Stimulated activated CD4-positive, alpha-beta T cell treated with anti-CD3 and anti-CD28 coated beads, Interleukin-15, amount 100 ng/mL, for 24 hours (primary cell): Measurements from ENCODE around the gene TKT.

Experiments
- DNase-seq: peaks from one replicate; pipeline ENCODE4 v3.0.0-alpha.2; 2020

TKT gene

DNA sequence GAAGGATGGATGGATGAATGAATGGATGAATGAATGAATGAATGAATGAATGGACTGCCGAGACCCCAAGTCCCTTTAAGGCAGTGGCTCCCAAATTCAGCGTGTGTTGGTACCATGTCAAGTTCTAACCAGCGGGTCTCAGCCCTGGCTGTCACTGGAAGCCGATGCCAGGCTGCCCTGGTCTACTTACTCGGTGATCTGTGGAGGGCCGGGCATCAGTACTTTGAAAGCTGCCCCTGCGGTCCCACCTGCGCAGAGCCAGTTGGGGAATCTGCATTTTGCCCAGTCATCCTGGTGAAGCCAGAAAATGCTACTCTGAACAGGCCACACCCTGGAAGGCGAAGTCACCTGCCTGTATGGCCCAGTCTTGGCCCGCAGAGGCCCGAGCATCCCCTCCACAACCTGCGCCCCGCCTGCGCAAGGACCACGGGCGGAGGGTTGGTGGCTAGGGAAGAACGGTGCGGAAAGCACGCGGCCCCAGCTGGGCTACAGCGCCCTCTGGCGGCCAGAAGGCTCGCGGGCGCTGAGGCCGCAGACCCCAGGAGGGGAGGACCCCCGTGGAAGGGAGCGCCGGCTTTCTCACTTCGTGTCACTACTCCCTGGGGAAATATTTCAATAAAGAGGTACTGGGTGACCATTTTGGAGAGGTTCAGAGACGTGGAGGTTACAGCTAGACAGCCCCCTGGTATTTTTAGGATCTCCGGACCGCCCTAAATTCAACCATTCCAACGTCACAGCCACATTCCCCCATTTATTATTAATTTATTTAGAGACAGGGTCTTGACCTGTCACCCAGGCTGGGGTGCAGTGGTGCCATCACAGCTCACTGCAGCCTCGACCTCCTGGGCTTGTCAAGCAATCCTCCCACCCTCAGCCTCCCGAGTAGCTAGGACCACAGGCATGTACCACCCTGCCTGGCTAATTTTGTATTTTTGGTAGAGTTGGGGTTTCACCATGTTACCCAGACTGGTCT is 59.9 kb downstream of the TKT start:
- DNase-seq: peak; percentile 71

- no peak for DNase-seq
These were observed 60.8 kb downstream of the TKT start for GRCh38 chr3:53195066-53195450.

DNA sequence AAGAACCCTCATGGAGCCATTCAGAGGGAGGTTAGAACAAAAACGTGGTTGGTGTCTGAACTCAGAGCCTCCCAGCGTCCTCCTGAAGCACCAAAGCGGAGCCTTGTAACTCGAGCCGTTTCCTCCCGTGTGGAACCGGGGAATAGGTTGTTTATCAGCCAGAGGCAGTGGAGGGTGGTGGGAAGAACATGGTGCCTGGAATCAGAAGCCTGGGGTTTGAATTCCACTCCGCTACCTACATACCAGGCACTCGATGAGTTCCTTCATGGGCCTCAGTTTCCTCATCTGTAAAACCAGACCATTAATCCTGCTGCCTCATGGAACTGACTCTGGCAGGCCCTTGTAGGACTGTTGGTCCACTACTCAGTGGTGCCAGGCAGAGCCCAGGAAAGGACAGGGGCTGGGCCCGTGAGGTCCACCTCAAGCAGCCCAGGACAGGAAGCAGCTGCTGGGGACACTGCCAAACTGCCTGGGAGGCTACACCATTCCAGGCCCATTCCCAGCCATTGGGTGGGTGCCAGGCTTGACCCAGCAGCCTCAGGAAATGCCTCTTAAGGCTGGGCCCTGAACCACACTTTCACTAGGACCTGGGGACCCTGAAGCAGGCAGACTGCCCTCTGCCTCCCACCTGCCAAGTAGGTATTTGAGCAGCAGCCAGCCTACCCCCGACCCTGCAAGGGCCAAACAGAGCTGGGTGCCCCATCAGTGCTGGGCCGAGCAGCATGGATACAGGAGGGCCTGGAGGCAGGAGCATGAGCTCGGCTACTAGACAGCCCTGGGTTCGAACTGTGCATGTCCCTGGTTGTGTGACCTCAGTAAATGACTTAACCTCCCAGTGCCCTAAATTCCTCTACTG is 61.4 kb downstream of the TKT start:
- no peak for DNase-seq

- DNase-seq: no peak
These were observed 62.2 kb downstream of the TKT start for GRCh38 chr3:53193466-53194209.

GRCh38 chr3:53192608-53193007 is 63.2 kb downstream of the TKT start:
- no peak for DNase-seq

DNA sequence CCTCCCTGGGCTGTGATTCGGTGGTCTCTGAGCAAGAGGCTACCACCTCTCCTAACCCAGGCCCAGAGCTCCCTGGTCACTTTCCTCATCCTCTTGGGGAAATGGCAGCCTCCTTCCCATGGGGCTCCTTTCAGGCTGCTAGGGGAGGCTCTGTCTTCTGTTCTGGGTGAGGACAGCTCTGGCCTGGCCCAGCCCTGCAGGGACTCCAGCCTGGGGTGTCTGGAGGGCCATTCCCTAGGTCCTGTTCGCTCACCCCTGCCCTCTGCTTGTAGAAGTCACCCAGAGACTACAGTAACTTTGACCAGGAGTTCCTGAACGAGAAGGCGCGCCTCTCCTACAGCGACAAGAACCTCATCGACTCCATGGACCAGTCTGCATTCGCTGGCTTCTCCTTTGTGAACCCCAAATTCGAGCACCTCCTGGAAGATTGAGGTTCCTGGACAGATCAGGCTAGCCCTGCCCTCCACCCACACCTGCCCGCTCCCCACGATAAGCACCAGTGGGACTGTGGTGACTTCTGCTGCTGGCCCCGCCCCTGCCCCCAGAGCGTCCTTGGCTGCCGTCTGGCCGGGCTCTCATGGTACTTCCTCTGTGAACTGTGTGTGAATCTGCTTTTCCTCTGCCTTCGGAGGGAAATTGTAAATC is 63.9 kb downstream of the TKT start:
- no peak for DNase-seq

GRCh38 chr3:53190659-53191058 is 65.2 kb downstream of the TKT start:
- DNase-seq: no peak

GRCh38 chr3:53189276-53189675 is 66.5 kb downstream of the TKT start:
- DNase-seq: no peak

GRCh38 chr3:53188720-53189119 is 67.1 kb downstream of the TKT start:
- DNase-seq: no peak

DNA sequence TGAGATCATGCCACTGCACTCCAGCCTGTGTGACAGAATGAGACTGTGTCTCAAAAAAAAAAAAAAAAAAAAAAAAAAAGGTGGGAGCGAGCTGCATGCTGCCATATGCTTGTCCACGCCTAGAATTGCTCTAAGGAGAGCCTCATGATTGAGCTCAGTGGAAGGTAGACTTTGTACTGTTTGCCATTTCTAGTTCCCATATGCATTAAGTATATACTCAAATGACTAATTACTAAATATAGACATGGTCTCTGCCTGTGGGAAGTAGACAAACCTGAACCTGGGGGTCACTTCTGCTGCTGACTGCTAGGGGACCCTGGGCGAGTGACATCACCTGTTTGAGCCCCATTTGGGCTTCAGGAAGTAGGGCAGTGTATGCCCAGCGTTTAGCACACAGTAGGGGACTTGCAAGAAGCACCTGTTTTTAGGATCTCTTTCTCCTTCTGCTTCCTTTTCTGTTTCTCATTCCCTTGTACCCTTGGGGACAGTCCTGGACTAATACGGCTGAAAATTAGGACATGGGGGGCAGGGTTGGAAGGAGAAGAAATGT is 67.6 kb downstream of the TKT start:
- no peak for DNase-seq

- DNase-seq: no peak
These were observed 68.4 kb downstream of the TKT start for GRCh38 chr3:53187430-53187829.

DNA sequence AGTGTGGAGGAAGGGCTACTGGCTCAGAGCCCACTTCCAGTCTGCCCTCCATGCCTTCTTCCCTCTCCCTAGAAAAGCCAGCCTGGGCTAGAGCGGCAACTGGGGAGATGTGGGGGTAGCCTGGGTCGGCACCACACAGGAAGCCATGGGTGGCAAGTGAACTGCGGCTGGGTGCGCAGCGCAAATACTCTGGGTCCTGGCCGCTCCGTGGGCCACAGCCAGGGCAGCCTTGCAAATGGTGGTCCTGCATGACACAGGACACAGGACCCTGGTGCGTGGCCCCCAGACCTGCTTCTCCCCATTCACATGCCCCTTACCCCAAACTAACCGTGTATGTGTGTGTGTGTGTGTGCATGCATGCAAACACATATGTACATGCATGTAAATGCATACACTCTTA is 69.1 kb downstream of the TKT start:
- no peak for DNase-seq

DNA sequence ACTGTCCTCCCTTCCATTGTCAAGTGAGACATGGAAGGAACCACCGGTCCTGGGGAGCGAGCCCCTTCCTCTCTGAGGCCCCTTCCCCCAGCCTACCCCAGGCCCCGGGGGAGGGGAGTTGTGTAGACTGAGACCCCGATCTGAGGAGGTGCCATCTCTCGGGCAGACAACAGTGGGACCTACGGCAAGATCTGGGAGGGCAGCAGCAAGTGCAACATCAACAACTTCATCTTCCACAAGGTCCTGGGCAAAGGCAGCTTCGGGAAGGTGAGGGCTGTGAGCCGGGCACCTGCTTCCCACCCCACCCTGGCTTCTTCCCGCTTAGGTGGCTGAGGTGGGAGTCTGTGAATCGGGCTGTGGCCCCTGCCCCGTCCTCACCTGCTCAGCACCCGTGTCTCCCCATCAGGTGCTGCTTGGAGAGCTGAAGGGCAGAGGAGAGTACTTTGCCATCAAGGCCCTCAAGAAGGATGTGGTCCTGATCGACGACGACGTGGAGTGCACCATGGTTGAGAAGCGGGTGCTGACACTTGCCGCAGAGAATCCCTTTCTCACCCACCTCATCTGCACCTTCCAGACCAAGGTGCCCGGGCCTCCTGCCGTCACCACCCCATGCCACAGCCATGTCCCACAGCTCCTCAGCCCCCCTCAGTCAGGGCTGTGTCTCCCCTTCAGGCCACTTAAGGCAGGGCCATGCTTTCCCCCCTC is 69.9 kb downstream of the TKT start:
- DNase-seq: no peak

GRCh38 chr3:53184701-53185100 is 71.1 kb downstream of the TKT start:
- no peak for DNase-seq

- DNase-seq: no peak
These were observed 72.3 kb downstream of the TKT start for GRCh38 chr3:53183514-53183913.

GRCh38 chr3:53182764-53183355 is 73.0 kb downstream of the TKT start:
- no peak for DNase-seq

GRCh38 chr3:53181528-53181927 is 74.3 kb downstream of the TKT start:
- DNase-seq: no peak

DNA sequence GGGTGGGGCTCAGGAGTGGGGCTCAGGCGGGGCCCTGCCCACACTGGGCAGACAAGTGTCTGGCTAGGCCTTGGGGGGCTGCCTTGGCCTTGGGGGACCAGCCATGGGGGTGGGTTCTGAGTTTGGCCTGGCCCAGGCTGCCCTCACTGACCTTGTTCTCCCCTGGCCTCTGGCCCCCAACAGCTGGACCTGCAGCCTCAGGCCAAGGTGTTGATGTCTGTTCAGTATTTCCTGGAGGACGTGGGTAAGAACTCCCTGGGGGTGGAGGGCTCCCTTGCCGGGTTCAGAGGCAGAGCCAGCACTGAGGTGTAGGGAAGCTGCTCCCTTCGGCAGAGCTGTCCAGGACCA is 74.8 kb downstream of the TKT start:
- DNase-seq: no peak

- no peak for DNase-seq
These were observed 75.4 kb downstream of the TKT start for GRCh38 chr3:53180305-53181023.

GRCh38 chr3:53179580-53179979 is 76.2 kb downstream of the TKT start:
- DNase-seq: no peak

DNA sequence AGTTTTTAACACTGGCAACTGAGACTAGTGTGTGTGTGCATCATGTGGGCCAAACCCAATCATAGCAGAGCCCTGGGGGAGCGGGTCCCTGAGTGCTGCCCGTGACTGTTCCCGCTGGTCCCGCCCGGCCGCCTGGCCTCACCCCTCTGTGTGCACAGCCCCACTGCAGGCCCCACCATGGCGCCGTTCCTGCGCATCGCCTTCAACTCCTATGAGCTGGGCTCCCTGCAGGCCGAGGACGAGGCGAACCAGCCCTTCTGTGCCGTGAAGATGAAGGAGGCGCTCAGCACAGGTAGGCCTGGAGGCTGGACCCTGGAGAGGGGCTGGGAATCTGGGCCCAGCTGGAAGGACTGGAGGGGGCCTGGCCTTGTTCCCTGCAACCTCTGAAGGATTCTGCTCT is 77.6 kb downstream of the TKT start:
- DNase-seq: no peak
